Amygdala (tissue), 56 donors: Measurements from ENCODE around the gene TDRD1.
"Not testable (repeated sequence)": the region's sequence is repeated elsewhere in the genome, so short reads cannot be mapped to it uniquely, and the experiment has no call there.

Experiments used
- DNase-seq, 56 donors: peaks; one replicate each; lab custom pipeline; 2025; lab: John Stamatoyannopoulos, UW

The TDRD1 gene

DNA sequence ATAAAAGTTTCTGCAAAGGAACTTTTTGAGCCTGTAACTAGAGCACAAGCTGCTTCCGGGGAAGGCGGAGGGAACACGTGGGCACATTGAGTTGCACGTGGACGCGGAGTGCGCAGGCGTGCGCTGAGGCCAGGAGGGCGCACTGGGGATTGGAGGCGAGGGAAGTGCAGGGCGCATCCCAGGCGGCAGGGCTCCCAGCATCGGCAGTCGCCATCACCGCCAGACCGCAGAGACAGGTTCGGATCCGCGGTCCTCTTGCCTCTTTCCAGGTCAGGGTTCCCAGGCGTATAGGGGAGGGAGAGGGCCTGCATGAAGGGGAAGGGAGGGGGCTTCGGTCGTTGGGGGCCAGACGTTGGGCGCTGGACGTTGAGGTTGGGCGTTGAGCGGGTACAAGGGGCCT lies at the start of gene TDRD1:
Gene TDRD1 (plus strand): TSS at position 206 of the 400 bp plus-strand sequence. CDS start 8,479 bp downstream, outside the sequence.
- DNase-seq: no peak

- DNase-seq: no peak
Observed at GRCh38 chr10:114131094-114131493, 48.1 kb upstream of the TDRD1 start.

DNA sequence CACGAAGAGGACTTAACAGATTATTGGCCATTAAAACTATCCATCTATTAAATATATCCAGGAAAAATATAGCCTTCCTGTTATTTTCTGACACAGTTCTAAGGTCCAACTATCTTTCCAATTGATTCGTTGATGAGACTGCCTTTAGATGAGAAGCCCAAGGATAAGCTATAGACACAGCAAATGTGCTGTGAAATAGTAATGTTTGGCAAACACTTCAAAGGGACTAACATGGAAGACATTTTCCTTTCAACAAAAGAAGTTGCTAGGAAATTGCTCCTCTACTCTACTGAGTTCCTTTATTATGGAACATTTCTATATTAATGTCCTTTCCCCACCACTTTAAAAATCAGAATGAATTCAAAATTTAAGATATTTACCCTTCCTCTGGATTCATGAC lies 43.7 kb upstream of the TDRD1 start:
- no peak for DNase-seq

GRCh38 chr10:114138581-114138980 lies 40.6 kb upstream of the TDRD1 start:
- no peak for DNase-seq

DNA sequence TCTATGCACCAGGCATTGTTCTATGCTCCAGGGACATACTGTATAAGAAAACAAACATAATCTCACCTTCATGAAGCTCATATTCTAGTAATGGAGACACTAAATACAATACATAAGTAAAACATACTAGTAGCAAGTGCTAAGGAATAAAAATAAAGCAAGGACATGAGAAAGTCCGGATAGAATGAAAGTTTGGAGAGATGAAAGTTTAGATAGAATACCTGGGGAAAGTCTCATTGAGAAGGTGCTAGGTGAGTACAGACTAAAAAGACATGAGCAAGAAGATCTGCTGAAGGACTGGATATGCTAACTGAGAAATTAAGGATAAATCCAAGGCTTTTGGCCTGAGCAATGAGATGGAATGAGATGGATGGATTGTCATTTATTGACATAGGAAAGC lies 39.1 kb upstream of the TDRD1 start:
- no peak for DNase-seq

GRCh38 chr10:114140827-114141226 lies 38.3 kb upstream of the TDRD1 start:
- not testable (repeated sequence) for DNase-seq

DNA sequence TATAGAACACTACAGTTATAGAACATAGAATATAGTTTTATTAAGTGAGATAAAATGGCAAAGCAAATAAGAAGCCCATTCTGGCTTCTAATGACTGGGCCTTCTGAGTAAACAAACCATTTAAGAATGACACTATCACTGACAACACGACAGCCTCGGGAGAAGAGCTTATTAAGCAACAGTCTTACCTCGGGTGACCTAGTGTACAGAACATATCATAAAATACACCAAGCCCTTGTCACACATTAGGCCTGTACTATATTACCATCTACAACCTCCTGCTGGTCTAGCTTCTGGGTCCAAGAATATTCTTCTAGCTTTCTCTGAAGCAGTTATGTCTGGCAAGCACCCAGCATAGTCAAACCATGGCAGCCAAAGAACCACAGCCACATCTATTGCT lies 37.1 kb upstream of the TDRD1 start:
- DNase-seq: no peak

DNA sequence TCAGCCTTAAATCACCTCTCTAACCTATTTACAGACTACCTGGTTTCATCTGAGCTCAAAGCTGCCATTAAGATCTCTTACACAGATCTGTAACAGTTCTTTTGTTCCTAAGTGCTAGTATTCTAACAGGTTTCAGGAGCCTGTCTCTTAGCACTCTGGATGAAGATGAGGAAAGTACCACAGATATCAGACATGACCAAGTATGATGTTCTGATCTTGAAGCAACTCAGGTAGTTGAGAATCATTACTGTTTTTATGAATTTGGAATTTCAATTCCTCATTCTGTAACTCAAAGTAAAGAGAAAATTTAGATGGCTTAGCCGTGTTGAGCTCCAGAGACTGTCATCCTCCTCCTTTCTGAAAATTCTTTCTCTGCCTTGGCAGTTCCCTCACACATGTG lies 36.0 kb upstream of the TDRD1 start:
- no peak for DNase-seq

DNA sequence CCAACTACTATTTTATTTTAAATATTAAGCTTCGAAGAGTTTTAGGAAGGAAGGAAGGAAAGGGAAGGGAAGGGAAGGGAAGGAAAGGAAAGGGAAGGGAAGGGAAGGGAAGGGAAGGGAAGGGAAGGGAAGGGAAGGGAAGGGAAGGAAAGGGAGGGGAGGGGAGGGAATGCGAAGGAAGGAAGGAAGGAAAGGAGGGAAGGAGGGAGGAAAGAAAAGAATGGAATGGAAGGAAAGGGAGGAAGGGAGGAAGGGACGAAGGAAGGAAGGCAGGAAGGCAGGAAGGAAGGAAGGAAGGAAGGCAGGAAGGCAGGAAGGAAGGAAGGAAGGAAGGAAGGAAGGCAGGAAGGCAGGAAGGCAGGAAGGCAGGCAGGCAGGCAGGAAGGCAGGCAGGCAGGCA lies 29.7 kb upstream of the TDRD1 start:
- not testable (repeated sequence) for DNase-seq

DNA sequence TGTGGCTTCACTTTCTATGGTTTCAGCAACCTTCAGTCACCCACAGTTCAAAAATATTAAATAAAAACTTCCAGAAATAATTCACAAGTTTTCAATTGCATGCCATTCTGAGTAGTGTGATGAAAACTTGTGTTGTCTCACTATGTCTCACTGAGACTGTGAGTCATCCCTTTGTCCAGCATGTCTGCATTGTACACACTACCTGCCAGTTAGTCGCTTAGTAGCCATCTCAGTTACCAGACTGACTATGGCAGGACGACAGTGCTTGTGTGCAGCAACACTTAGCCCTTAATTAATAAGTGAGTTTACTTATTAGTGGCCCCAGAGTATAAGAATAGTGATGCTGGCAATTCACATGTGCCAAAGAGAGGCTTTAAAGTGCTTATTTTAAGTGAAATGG lies 27.7 kb upstream of the TDRD1 start:
- DNase-seq: no peak

DNA sequence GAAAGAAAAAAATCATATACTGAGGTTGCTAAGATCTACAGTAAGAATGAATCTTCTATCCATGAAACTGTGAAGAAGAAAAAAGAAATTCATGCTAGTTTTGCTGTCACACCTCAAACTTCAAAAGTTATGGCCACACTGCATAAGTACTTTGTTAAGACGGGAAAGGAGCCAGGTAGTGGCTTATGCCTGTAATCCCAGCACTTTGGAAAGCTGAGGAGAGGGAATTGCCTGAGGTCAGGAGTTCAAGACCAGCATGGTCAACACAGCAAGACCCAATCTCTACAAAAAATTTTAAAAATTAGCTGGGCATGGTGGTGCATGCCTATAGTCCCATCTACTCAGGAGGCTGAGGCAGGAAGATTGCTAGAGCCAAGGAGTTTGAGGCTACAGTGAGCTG lies 27.3 kb upstream of the TDRD1 start:
- DNase-seq: no peak

- DNase-seq: no peak
Observed at GRCh38 chr10:114157912-114158311, 21.2 kb upstream of the TDRD1 start.

DNA sequence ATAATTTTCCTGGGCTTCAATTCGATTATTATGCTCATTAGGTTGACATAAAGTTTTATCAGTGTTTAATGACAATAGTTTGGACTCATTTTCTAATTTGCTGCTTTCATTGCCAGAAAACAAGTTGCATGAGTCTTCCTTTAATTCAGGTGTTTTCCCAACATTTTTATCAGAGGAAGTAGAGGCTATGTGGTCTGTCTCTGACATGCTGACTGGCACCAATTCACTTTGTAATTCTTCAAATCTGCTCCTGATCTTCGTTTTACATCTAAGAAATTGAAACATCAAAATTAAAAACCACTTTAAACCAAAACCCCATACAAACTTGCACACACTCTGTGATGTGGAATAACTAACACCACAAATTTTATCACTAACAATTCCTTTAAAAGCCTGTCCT lies 16.1 kb upstream of the TDRD1 start:
- DNase-seq: no peak

DNA sequence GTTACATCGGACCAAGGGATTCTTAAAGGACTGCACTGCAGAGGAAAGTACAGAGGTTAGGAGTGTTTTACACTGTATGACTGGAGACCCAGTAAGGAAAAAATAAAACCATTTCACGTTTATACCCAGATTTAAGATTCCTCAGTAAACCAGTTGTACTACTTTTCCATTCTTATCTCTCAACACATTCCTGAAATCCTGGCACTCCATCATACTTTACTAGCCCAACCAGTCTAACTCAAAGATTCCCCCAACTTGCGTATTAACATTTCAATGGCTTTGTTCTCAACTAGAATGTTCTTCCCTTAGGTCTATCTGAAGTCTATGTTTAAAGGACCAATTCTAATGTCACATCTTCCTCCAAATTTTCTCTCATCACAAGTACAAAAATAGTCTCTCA lies 13.1 kb upstream of the TDRD1 start:
- no peak for DNase-seq

DNA sequence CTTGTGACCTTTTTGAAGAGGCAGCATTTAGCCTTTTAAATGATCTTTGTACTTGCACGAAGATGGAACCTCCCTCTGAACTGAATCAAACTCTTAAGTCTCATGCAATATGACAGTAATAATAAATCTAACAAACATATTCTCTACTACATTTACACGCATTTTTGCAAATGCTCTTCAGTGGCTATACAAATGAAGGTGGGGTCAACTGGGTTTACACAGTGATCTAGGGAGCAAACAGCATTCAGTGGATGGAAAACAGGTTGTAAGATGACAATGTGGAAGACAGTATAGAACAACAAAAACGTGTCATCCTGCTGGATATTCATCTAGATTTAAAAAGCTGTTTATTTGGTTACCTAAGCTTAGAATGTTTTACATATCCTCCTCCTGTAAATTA lies 12.7 kb upstream of the TDRD1 start:
- no peak for DNase-seq

DNA sequence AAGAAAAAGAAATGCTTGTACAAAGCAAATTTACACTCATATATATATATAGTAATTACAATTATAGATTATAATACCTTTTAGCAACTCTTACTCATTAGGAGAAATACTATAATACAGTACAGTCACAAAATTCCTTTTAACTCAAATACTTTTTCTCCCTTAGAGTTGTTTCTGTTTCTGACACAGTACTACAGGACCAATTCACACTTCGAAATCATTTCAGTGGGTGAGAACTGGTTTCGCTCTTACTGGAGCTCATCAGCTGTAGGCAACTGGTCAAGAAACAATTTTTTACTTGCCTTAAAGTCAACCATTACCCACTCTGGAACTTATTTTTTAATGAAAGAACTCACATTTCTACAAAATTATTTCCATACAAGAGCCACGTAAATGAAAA lies 11.2 kb upstream of the TDRD1 start:
- no peak for DNase-seq

DNA sequence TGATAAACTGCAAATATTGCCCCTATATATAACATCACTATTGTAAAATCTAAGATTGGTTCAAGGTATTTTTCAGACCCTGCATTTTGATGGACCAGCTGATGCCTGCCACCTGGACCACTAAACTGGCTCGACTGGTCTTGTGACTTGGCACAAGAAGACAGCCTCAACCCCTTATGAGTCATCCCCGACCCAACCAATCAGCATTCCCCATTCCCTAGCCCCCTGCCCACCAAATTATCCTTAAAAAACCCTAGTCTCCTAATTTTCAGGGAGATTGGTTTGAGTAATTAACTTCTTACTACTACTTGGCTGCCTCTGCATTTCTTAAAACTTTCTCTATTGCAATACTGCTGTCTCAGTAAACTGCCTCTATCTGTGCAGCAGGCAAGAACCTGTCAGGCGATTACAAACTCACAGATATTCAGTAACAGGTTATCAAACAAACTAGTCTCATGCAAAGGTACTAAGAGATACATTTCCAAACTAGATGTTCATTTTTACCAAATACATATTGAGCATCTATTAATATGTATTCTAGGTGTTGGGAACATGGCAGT lies 10.6 kb upstream of the TDRD1 start:
- no peak for DNase-seq

GRCh38 chr10:114172216-114172615 lies 6.9 kb upstream of the TDRD1 start:
- DNase-seq: no peak

GRCh38 chr10:114172776-114173602 lies 6.2 kb upstream of the TDRD1 start:
- DNase-seq: peak in 1 of 56 donors; percentile 9

DNA sequence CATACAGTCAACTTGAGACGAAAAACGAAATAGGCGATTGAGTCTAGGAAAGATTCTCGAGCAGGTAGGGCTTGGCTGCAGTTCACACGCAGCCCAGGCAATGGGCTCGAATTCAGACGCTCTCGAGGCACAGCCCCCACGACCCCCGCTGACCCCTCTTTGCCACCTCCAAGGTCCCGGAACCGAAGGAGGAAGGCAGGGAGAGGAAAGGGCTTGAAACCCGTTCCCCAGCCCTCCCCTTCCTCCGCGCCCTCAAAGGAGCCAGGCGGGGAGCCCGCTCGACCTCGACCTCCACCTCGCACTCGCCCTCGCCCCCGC lies 5.6 kb upstream of the TDRD1 start:
- peak in 2 of 56 donors; percentile 36 to 38 for DNase-seq

DNA sequence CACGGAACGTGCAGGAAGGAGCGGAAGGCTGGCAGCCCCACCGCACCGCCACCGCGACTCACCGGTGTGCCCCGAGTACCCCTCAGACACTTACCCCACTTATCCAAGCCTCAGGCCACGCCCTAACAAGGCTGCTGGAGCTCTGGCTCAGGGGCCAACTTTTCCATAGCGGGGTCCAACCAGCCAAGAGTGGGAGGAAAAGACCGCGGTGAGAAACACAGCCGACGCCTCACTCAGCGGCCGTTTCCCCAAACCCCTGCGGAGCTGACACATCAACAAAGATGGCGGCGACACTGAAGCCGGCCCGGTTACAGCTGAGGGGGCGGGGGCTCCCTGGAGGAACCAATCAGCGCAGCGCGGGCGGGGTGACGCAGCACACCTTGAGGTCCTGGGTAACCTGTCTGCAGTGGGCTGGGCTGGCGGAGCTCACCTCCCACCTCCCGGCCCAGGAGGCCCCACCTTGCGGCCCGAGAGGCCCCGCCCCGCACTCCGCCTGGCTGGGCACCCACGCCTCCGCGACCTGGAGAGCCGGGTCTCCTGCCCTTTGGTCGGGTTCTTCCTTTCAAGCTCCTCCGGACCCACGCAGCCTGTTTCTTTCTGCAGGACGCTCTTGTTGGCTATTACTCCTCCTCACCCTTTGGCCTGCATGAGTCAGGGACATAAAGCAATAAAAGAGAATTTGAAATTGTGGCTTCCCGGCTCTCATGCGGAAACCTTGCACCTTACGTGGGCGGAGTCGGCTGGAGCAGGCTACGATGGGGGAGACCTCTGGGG lies 5.0 kb upstream of the TDRD1 start, which contains the start of gene CCDC186:
Gene CCDC186 (minus strand): TSS at position 283 of the 774 bp plus-strand sequence. CDS start 10,935 bp downstream, outside the sequence.
- peak; percentile 43 to 92 (median 81) for DNase-seq
